Measurements from ENCODE around the gene SCG5.
A peak's percentile ranks its signal among the peaks of the same experiment; 100 is the strongest.

The SCG5 gene

GRCh38 chr15:32659340-32660155 is 18.0 kb downstream of the SCG5 start:
- FAIRE-seq: peak; percentile 70
- DNase-seq (ENCODE audit: low spot score): peak; percentile 91

GRCh38 chr15:32663671-32664070 is 22.2 kb downstream of the SCG5 start:
- DNase-seq (ENCODE audit: low spot score): no peak
- no peak for FAIRE-seq

GRCh38 chr15:32664796-32665195 is 23.3 kb downstream of the SCG5 start:
- DNase-seq (ENCODE audit: low spot score) (no peak), FAIRE-seq (no peak)

- FAIRE-seq (no peak), DNase-seq (ENCODE audit: low spot score) (no peak)
Measured at GRCh38 chr15:32667321-32667720, 25.8 kb downstream of the SCG5 start.

GRCh38 chr15:32668942-32669341 is 27.4 kb downstream of the SCG5 start:
- DNase-seq (ENCODE audit: low spot score) (no peak), FAIRE-seq (no peak)

- FAIRE-seq: no peak
- DNase-seq (ENCODE audit: low spot score): no peak
Measured at GRCh38 chr15:32669896-32670611, 28.5 kb downstream of the SCG5 start.

GRCh38 chr15:32670623-32671022 is 29.1 kb downstream of the SCG5 start:
- DNase-seq (ENCODE audit: low spot score) (no peak), FAIRE-seq (no peak)

- FAIRE-seq (no peak), DNase-seq (ENCODE audit: low spot score) (no peak)
Measured at GRCh38 chr15:32671339-32672325, 30.1 kb downstream of the SCG5 start.

- DNase-seq (ENCODE audit: low spot score): no peak
- no peak for FAIRE-seq
Measured at GRCh38 chr15:32674681-32675080, 33.2 kb downstream of the SCG5 start.

- DNase-seq (ENCODE audit: low spot score): no peak
- no peak for FAIRE-seq
Measured at GRCh38 chr15:32675466-32675865, 34.0 kb downstream of the SCG5 start.

- DNase-seq (ENCODE audit: low spot score): no peak
- FAIRE-seq: no peak
Measured at GRCh38 chr15:32676169-32676568, 34.7 kb downstream of the SCG5 start.

GRCh38 chr15:32677238-32677750 is 35.8 kb downstream of the SCG5 start:
- FAIRE-seq: peak; percentile 75
- peak; percentile 66 for DNase-seq (ENCODE audit: low spot score)

GRCh38 chr15:32679298-32679690 is 37.8 kb downstream of the SCG5 start:
- DNase-seq (ENCODE audit: low spot score) (no peak), FAIRE-seq (no peak)

GRCh38 chr15:32682569-32682968 is 41.1 kb downstream of the SCG5 start:
- DNase-seq (ENCODE audit: low spot score) (peak; percentile 84), FAIRE-seq (peak; percentile 69)

GRCh38 chr15:32682977-32683630 is 41.6 kb downstream of the SCG5 start:
- FAIRE-seq (no peak), DNase-seq (ENCODE audit: low spot score) (no peak)

- FAIRE-seq (peak; percentile 98), DNase-seq (ENCODE audit: low spot score) (peak; percentile 95)
Measured at GRCh38 chr15:32683906-32684584, 42.5 kb downstream of the SCG5 start.

GRCh38 chr15:32685576-32685975 is 44.1 kb downstream of the SCG5 start:
- no peak for FAIRE-seq
- DNase-seq (ENCODE audit: low spot score): peak; percentile 38

- DNase-seq (ENCODE audit: low spot score) (peak; percentile 82), FAIRE-seq (no peak)
Measured at GRCh38 chr15:32687556-32687955, 46.0 kb downstream of the SCG5 start.

- peak; percentile 98 for DNase-seq (ENCODE audit: low spot score)
- peak; percentile 95 for FAIRE-seq
Measured at GRCh38 chr15:32688151-32688639, 46.7 kb downstream of the SCG5 start.
